Stimulated activated CD4-positive, alpha-beta T cell treated with anti-CD3 and anti-CD28 coated beads, Interleukin-15, amount 100 ng/mL, for 24 hours (primary cell): ENCODE results near the gene SETDB1.
A peak's percentile ranks its signal among the peaks of the same experiment; 100 is the strongest.

Source experiments
- DNase-seq: peaks from one replicate; pipeline ENCODE4 v3.0.0-alpha.2; 2020

Gene SETDB1

GRCh38 chr1:151006327-151007052, 80.3 kb downstream of the SETDB1 start, which contains the start of gene MINDY1:
MINDY1 (minus strand) TSS chr1:151006902; CDS start chr1:151002617, 4,285 bp downstream.
- DNase-seq: peak; percentile 59

DNA sequence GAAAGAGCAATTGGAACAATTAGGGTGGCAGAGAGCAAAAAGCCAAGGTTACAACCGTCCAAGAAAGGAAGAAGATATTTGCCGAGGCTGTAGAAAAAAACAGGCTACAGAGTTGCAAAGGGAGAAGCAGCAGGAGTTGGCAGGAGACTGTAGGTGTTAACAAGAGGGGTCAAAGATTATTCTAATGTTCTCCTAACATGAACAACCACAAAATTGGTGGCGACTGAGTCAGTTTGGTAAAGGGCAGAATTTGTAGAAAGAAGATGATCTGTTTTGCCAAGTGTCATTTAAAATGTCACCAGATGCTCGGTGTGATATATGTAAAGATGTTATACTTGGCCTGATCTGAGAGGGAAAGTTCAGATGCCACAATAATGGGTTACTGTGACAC, 81.7 kb downstream of the SETDB1 start:
- no peak for DNase-seq

DNA sequence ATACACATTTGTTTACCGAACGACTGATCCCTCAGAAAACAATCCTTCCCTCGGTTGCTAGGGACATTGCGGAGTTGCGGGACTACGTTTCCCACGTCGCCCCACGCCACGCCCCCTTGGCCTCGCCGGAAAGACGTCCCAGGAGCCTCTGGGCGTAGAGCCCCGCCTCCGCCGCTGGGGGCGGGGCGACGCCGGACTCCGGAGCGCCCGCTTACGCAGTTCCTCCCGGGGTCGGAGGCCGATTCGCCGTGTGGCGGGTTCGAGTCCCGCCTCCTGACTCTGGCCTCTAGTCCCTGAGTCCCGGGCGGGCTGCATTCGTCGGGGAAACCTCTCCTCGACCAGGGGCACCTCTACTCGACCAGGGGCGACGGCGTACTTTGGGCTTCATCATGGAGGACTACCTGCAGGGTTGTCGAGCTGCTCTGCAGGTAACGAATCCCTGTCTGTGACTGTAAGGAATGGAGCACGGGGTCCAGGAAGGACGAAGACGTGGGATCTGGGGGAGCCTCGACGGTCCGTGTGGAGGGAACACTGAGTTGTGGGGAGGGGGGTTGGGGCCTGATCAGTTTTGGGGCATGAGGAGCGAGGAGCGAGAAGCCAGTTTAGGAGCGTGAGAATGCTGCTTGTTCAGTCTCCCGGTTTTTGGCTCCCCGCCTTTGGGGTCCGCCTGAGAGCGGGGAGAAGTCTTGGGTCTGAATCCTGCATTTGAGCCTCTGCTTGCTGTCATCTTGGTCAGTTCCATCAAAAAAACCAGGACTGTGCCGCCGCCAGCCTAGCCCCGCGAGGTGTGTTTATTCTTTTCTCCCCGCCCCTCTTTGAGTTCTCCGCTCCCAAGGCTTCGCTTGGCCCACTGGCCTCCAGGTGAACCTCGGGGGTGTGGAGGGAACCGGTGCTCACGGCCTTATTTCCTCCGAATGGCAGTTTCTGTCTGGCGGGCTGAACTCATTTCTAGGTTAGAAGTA, 82.4 kb downstream of the SETDB1 start, which contains the start of gene PRUNE1:
PRUNE1 (plus strand) TSS at position 206 of the 962 bp plus-strand sequence; CDS start at position 390, 184 bp downstream.
- DNase-seq: peak; percentile 98

- DNase-seq: peak; percentile 23
Measured at GRCh38 chr1:151009206-151009587, 83.0 kb downstream of the SETDB1 start.

DNA sequence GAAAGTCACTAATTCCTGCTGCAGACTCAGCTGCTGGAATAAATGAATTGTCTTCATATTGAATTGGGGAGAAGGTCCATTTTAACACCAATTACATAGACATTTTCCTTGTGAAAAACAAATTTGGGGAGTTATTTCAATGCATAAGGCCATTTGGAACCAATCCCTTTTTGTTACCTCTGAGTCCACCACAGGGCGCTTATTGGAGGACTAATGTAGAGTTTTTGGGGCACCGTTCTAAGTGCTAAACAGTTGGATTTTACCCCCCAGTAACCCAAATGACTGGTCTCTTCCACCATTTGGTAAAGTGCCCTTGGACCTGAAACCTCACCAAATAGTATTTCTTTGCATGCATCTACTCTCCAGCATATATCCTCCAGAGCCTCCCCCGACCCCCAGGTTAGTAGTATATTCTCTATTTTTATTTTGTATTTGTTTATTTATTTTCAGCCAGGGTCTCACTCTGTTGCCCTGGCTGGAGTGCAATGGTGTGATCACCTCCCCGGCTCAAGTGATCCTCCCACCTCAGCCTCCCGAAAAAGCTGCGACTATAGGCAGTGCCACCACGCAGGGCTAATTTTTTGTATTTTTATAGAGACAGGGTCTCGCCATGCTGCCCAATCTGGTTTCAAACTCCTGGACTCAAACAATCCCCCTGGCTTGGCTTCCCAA, 83.6 kb downstream of the SETDB1 start:
- DNase-seq: no peak

- DNase-seq: no peak
Measured at GRCh38 chr1:151010346-151010726, 84.2 kb downstream of the SETDB1 start.

GRCh38 chr1:151011154-151011850, 85.1 kb downstream of the SETDB1 start:
- DNase-seq: no peak

DNA sequence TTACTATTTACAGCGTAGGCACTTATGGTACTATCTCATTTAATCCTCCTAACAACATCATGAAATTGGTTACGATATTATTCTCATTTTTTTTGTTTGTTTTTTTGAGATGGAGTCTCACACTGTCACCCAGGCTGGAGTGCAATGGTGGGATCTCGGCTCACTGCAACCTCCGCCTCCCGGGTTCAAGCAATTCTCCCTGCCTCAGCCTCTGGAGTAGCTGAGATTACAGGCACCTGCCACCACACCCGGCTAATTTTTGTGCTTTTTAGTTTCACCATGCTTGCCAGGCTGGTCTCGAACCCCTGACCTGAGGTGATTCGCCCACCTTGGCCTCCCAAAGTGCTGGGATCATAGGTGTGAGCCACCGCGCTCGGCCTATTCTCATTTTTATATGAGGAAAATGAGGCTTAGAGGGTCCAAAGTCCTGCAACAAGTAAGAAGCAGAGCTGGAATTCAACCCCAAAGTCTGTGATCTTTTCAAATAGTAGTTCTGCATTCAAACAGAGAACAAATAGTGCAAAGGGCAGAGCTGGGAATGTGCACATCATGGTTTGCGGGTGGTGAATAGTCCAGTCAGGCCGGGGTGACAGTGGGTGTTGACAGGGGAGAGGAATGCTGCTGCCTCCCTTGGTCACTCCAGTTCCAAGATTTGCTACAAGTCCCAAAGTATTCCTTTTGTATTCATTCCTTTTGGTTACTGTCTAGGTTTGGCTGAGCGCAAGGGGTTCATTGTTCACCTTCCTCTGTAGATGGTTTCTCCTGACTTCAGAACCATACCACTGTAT, 86.7 kb downstream of the SETDB1 start:
- no peak for DNase-seq

DNA sequence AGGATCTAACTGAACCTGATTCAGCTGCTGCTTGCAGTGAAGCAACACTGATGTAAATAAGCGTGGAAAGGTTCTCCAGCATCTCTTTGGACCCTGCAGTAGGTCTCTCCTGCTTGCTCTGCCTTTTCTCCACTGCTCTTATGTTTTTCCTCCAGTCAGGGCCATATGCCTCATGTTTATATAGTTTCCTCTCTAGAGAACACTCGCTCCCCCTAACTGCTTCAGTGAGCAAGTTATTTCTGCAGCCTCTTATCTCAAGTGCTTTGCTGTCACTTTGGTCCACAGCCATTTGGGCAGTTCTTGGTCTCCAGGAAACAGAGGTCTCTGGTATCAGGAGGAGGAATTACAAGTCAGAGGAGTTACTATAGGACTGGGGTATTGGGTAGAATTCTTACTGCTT, 87.4 kb downstream of the SETDB1 start:
- no peak for DNase-seq
